Caki2 (cell line): Measurements from ENCODE around the gene EID3. TPM values are rescaled to one million over a fixed set of nuclear protein-coding genes. Genes with fewer than 3 reads are reported as not detected.
A peak's percentile ranks its signal among the peaks of the same experiment; 100 is the strongest.
"Not testable (repeated sequence)": the region's sequence is repeated elsewhere in the genome, so short reads cannot be mapped to it uniquely, and the experiment has no call there.

ENCODE experiments used
- DNase-seq: peaks from one replicate; pipeline ENCODE4 v3.0.0-alpha.2; 2015; ENCODE audit warnings: low read depth
- in situ Hi-C: cut with HindIII; loops from 2 replicates; pipeline ENCODE4 v1.10.0; 2016; ENCODE audit warnings: low sequenced_read_pairs, low pct_unique_long_range_greater_than_20kb, mixed read lengths
- total RNA-seq: library from RNA; depleted of rRNA; stranded (reverse); fragments of >200 nt; shearing (Covaris generic); gene quantifications from 2 replicates; pipeline ENCODE4 v1.2.3, GENCODE V29; 2014; ENCODE audit warnings: low replicate concordance; rRNA removed

EID3 gene
- 4.9 and 6.8 TPM in 2 replicates for total RNA-seq

GRCh38 chr12:104303538-104304151 lies at the start of gene EID3:
TSS of gene EID3 (plus strand) at chr12:104303739. CDS start at chr12:104303935, 196 bp downstream.
- in situ Hi-C loops = no loop called here
- peak; percentile 73 for DNase-seq

- in situ Hi-C loops = no loop called here
These were observed 45.5 kb upstream of the EID3 start for GRCh38 chr12:104257913-104258472.

GRCh38 chr12:104258476-104259067 lies 45.0 kb upstream of the EID3 start:
- in situ Hi-C loops = no loop called here

More at GRCh38 chr12:104257913-104258472, 45.5 kb upstream of the EID3 start:
- no peak for DNase-seq

GRCh38 chr12:104263026-104263425 lies 40.5 kb upstream of the EID3 start:
- in situ Hi-C loops = no loop called here
- DNase-seq = no peak

More at GRCh38 chr12:104258476-104259067, 45.0 kb upstream of the EID3 start:
- DNase-seq = no peak

- no peak for DNase-seq
- in situ Hi-C loops = no loop called here
These were observed 39.8 kb upstream of the EID3 start for GRCh38 chr12:104263580-104264358.

- DNase-seq, in situ Hi-C loops: not testable (repeated sequence)
These were observed 38.1 kb upstream of the EID3 start for GRCh38 chr12:104265436-104265835.

- no peak for DNase-seq
- in situ Hi-C loops = no loop called here
These were observed 30.6 kb upstream of the EID3 start for GRCh38 chr12:104272938-104273337.

- no peak for DNase-seq
- in situ Hi-C loops = no loop called here
These were observed 30.0 kb upstream of the EID3 start for GRCh38 chr12:104273503-104273902.

- DNase-seq = no peak
- in situ Hi-C loops = no loop called here
These were observed 28.7 kb upstream of the EID3 start for GRCh38 chr12:104274811-104275210.

GRCh38 chr12:104275689-104276088 lies 27.9 kb upstream of the EID3 start:
- peak; percentile 73 for DNase-seq
- in situ Hi-C loops = no loop called here

GRCh38 chr12:104276273-104277131 lies 27.0 kb upstream of the EID3 start:
- peak; percentile 92 for DNase-seq
- in situ Hi-C loops = no loop called here

GRCh38 chr12:104279164-104279563 lies 24.4 kb upstream of the EID3 start:
- in situ Hi-C loops = no loop called here
- no peak for DNase-seq

- no peak for DNase-seq
- in situ Hi-C loops = no loop called here
These were observed 23.4 kb upstream of the EID3 start for GRCh38 chr12:104280111-104280510.

GRCh38 chr12:104280717-104281458 lies 22.7 kb upstream of the EID3 start:
- peak; percentile 89 for DNase-seq
- in situ Hi-C loops = no loop called here

- in situ Hi-C loops = no loop called here
- no peak for DNase-seq
These were observed 21.9 kb upstream of the EID3 start for GRCh38 chr12:104281636-104282035.

- no peak for DNase-seq
These were observed 21.4 kb upstream of the EID3 start for GRCh38 chr12:104282109-104282508.

GRCh38 chr12:104285740-104286515 lies 17.6 kb upstream of the EID3 start:
- in situ Hi-C loops = no loop called here
- DNase-seq = no peak

More at GRCh38 chr12:104282109-104282508, 21.4 kb upstream of the EID3 start:
- in situ Hi-C loops = no loop called here
